T-cell (primary cell): ENCODE data around the gene FBN1. TPM values are rescaled to one million over a fixed set of nuclear protein-coding genes. Genes with fewer than 3 reads are reported as not detected.

Experiments used
- ATAC-seq, 4 experiments: fragments of 200-7000 bp in 3 of 4; fragments of 150-1000 bp in 1 of 4; cut with Tn5 transposase; replicated peaks in 1 of 4; 1 replicate in 3 of 4; 2 replicates in 1 of 4; pipeline ENCODE4 v1.10.0; 2021; ENCODE audit warnings: moderate library complexity in 3 of 4, mild to moderate bottlenecking in 2 of 4, moderate number of reproducible peaks in 1 of 4
- CTCF ChIA-PET, 2 donors: fragments of 300-600 bp; sonication (Branson Sonifier 250); formaldehyde crosslinking; loops; one replicate each; lab custom pipeline; 2022; ENCODE audit warnings: antibody characterized with exemption in 2 of 2; lab: Charles Lee
- POLR2A ChIA-PET, 2 donors: fragments of 300-600 bp; sonication (Branson Sonifier 250); formaldehyde crosslinking; loops; one replicate each; lab custom pipeline; 2022; ENCODE audit warnings: antibody characterized with exemption in 2 of 2; lab: Charles Lee
- DNase-seq, 35 experiments: peaks; one replicate each; pipeline versions ENCODE4 v3.0.0 to v3.0.0-alpha.2; 2013 to 2023
- H3K27ac ChIP-seq: one replicate; pipeline ENCODE4 v1.5.1; 2013; ENCODE audit warnings: low read length
- H3K27me3 ChIP-seq, 2 experiments: replicated peaks in 1 of 2; 1 replicate in 1 of 2; 2 replicates in 1 of 2; pipeline versions ENCODE4 v1.6.1 to v1.7.0; 2013; ENCODE audit warnings: low read length in 1 of 2, mixed read lengths in 1 of 2; ENCODE audit not compliant: control insufficient read depth in 2 of 2, insufficient read depth in 2 of 2; ENCODE audit errors: extremely low read depth in 1 of 2
- H3K36me3 ChIP-seq, 2 donors: 1 replicate in 1 of 2; 2 replicates in 1 of 2; pipeline versions ENCODE4 v1.6.1 to v1.7.0; 2013; ENCODE audit warnings: low read length in 1 of 2; ENCODE audit not compliant: control insufficient read depth in 2 of 2, insufficient read depth in 1 of 2; ENCODE audit errors: extremely low read depth in 1 of 2
- H3K4me1 ChIP-seq, 2 experiments: 1 replicate in 1 of 2; 2 replicates in 1 of 2; pipeline versions ENCODE4 v1.6.1 to v1.7.0; 2013; ENCODE audit warnings: low read length in 2 of 2, mixed read lengths in 1 of 2; ENCODE audit not compliant: insufficient read depth in 2 of 2, control insufficient read depth in 1 of 2; ENCODE audit errors: extremely low read depth in 1 of 2
- H3K4me3 ChIP-seq, 2 donors: 1 replicate in 1 of 2; 2 replicates in 1 of 2; pipeline versions ENCODE4 v1.5.1 to v1.7.0; 2013; ENCODE audit warnings: mild to moderate bottlenecking in 2 of 2, low read length in 1 of 2, moderate library complexity in 1 of 2; ENCODE audit not compliant: control insufficient read depth in 1 of 2; ENCODE audit errors: extremely low read depth in 1 of 2
- H3K9me3 ChIP-seq: 2 replicates; pipeline ENCODE4 v1.7.0; 2013
- H3K27ac Mint-ChIP-seq, 2 donors: one replicate each; pipeline ENCODE4 v1.8.0; 2020 to 2021; ENCODE audit warnings: mild to moderate bottlenecking in 2 of 2, mixed read lengths in 2 of 2
- H3K27me3 Mint-ChIP-seq, 2 donors: one replicate each; pipeline ENCODE4 v1.8.0; 2021 to 2022; ENCODE audit warnings: mixed read lengths in 2 of 2
- H3K36me3 Mint-ChIP-seq: one replicate; pipeline ENCODE4 v1.8.0; 2021; ENCODE audit warnings: mixed read lengths
- H3K4me1 Mint-ChIP-seq, 3 donors: one replicate each; pipeline ENCODE4 v1.8.0; 2020 to 2022; ENCODE audit warnings: mixed read lengths in 3 of 3, mild to moderate bottlenecking in 1 of 3
- H3K4me3 Mint-ChIP-seq, 3 donors: one replicate each; pipeline ENCODE4 v1.8.0; 2020 to 2022; ENCODE audit warnings: mild to moderate bottlenecking in 3 of 3, mixed read lengths in 3 of 3, moderate library complexity in 3 of 3
- H3K9me3 Mint-ChIP-seq, 3 donors: one replicate each; pipeline ENCODE4 v1.8.0; 2020 to 2022; ENCODE audit warnings: mixed read lengths in 3 of 3
- WGBS: methylation state at CpG from one replicate; pipeline ENCODE4 v1.1.5; 2013; ENCODE audit warnings: missing lambda C conversion rate; ENCODE audit not compliant: insufficient coverage; 5-methylcytosine and 5-hydroxymethylcytosine counted together
- total RNA-seq, 35 experiments: library from RNA in 6 of 35; stranded (reverse) in 6 of 35; fragments of 120-200 nt in 1 of 35; gene quantifications; one replicate each; pipeline versions ENCODE4 v1.2.1 to v1.2.4 and lab custom pipeline; 2013 to 2026

The FBN1 gene
- total RNA-seq, 5 donors from 2014 or later (not counting 1 experiment from before 2014, with no cell fraction given): 0.28 to 1.2 (median 0.79) TPM

GRCh38 chr15:48433226-48433886, 212.2 kb downstream of the FBN1 start:
- no peaks in the 10 kb centered on the region for H3K4me1 ChIP-seq
- Mint-ChIP-seq H3K4me1 (no peaks in the 10 kb centered on the region), H3K27ac (no peak overlapping the region), H3K4me3 (no peak overlapping the region), H3K36me3 (no peaks in the 10 kb centered on the region), H3K27me3 (no peaks in the 10 kb centered on the region), H3K9me3 (no peaks in the 10 kb centered on the region)
- H3K27me3 ChIP-seq: no peaks in the 10 kb centered on the region
- ChIA-PET POLR2A (no interaction called here), CTCF (no interaction called here)
- H3K4me3 ChIP-seq: no peak overlapping the region
- H3K27ac ChIP-seq: no peak overlapping the region
- H3K9me3 ChIP-seq: no peaks in the 10 kb centered on the region
- WGBS: 80% methylated on average over 3 of the region's 3 CpGs
- H3K36me3 ChIP-seq: no peaks in the 10 kb centered on the region
- DNase-seq (no peak), ATAC-seq (no peak)

- no peak overlapping the region for H3K4me3 Mint-ChIP-seq
- H3K9me3 Mint-ChIP-seq: no peaks in the 10 kb centered on the region
- no peaks in the 10 kb centered on the region for H3K9me3 ChIP-seq
- H3K36me3 Mint-ChIP-seq: no peaks in the 10 kb centered on the region
- H3K27me3 ChIP-seq: no peaks in the 10 kb centered on the region
- POLR2A ChIA-PET: no interaction called here
- no peak for DNase-seq
- H3K4me3 ChIP-seq: no peak overlapping the region
- H3K27me3 Mint-ChIP-seq: no peaks in the 10 kb centered on the region
- no peaks in the 10 kb centered on the region for H3K4me1 ChIP-seq
- no peak for ATAC-seq
- H3K27ac ChIP-seq: no peak overlapping the region
- no peaks in the 10 kb centered on the region for H3K4me1 Mint-ChIP-seq
- no peaks in the 10 kb centered on the region for H3K36me3 ChIP-seq
- CTCF ChIA-PET: interaction anchor here in 1 of 2 donors (0.6 kb wide), 1 partner anchor 8 kb away, joined by 3 read pairs; no protein-coding TSS in a partner anchor
- 84% methylated on average over 4 of the region's 7 CpGs for WGBS
- H3K27ac Mint-ChIP-seq: no peak overlapping the region
Measured at GRCh38 chr15:48432688-48433087, 212.8 kb downstream of the FBN1 start.

GRCh38 chr15:48427960-48428547, 217.5 kb downstream of the FBN1 start:
- H3K4me3 Mint-ChIP-seq: no peak overlapping the region
- H3K27ac ChIP-seq: no peak overlapping the region
- no peaks in the 10 kb centered on the region for H3K9me3 ChIP-seq
- no peaks in the 10 kb centered on the region for H3K27me3 ChIP-seq
- H3K4me1 Mint-ChIP-seq: no peaks in the 10 kb centered on the region
- WGBS: 0% methylated on average over 1 of the region's 8 CpGs
- no peak for ATAC-seq
- no peaks in the 10 kb centered on the region for H3K4me1 ChIP-seq
- DNase-seq: no peak
- POLR2A ChIA-PET: interaction anchor here in 1 of 2 donors (0.5 kb wide), 1 partner anchor 10 kb away, joined by 4 read pairs; no protein-coding TSS in a partner anchor
- no peak overlapping the region for H3K4me3 ChIP-seq
- CTCF ChIA-PET: no interaction called here
- H3K36me3 ChIP-seq: no peaks in the 10 kb centered on the region
- no peak overlapping the region for H3K27ac Mint-ChIP-seq
- H3K27me3 Mint-ChIP-seq: no peaks in the 10 kb centered on the region
- no peaks in the 10 kb centered on the region for H3K36me3 Mint-ChIP-seq
- no peaks in the 10 kb centered on the region for H3K9me3 Mint-ChIP-seq

- ChIA-PET CTCF (no interaction called here), POLR2A (interaction anchor here in 1 of 2 donors (0.5 kb wide), 1 partner anchor 11 kb away, joined by 4 read pairs; no protein-coding TSS in a partner anchor)
- no peaks in the 10 kb centered on the region for H3K9me3 Mint-ChIP-seq
- no peaks in the 10 kb centered on the region for H3K36me3 ChIP-seq
- H3K4me1 Mint-ChIP-seq: no peaks in the 10 kb centered on the region
- 67% methylated on average over 1 of the region's 6 CpGs for WGBS
- ATAC-seq (no peak), DNase-seq (no peak)
- no peak overlapping the region for H3K27ac Mint-ChIP-seq
- no peak overlapping the region for H3K4me3 ChIP-seq
- H3K27ac ChIP-seq: no peak overlapping the region
- H3K27me3 ChIP-seq: no peaks in the 10 kb centered on the region
- no peaks in the 10 kb centered on the region for H3K9me3 ChIP-seq
- no peaks in the 10 kb centered on the region for H3K27me3 Mint-ChIP-seq
- H3K4me1 ChIP-seq: no peaks in the 10 kb centered on the region
- no peak overlapping the region for H3K4me3 Mint-ChIP-seq
- no peaks in the 10 kb centered on the region for H3K36me3 Mint-ChIP-seq
Measured at GRCh38 chr15:48427479-48427878, 218.0 kb downstream of the FBN1 start.

- Mint-ChIP-seq H3K27ac (no peak overlapping the region), H3K4me3 (no peak overlapping the region), H3K4me1 (no peaks in the 10 kb centered on the region), H3K9me3 (no peaks in the 10 kb centered on the region), H3K36me3 (no peaks in the 10 kb centered on the region), H3K27me3 (no peaks in the 10 kb centered on the region)
- ChIA-PET POLR2A (no interaction called here), CTCF (no interaction called here)
- H3K4me1 ChIP-seq: no peaks in the 10 kb centered on the region
- no peak overlapping the region for H3K4me3 ChIP-seq
- H3K27ac ChIP-seq: no peak overlapping the region
- H3K27me3 ChIP-seq: no peaks in the 10 kb centered on the region
- DNase-seq: no peak
- no CpG with 5 or more reads among the region's 2 CpGs for WGBS
- H3K36me3 ChIP-seq: no peaks in the 10 kb centered on the region
- H3K9me3 ChIP-seq: no peaks in the 10 kb centered on the region
- ATAC-seq: no peak
Measured at GRCh38 chr15:48426941-48427340, 218.6 kb downstream of the FBN1 start.

GRCh38 chr15:48426044-48426443, 219.5 kb downstream of the FBN1 start:
- H3K27me3 ChIP-seq: no peaks in the 10 kb centered on the region
- Mint-ChIP-seq H3K36me3 (no peaks in the 10 kb centered on the region), H3K27me3 (no peaks in the 10 kb centered on the region), H3K9me3 (no peaks in the 10 kb centered on the region), H3K4me1 (no peaks in the 10 kb centered on the region), H3K27ac (no peak overlapping the region), H3K4me3 (no peak overlapping the region)
- ChIA-PET CTCF (no interaction called here), POLR2A (no interaction called here)
- H3K9me3 ChIP-seq: no peaks in the 10 kb centered on the region
- no peaks in the 10 kb centered on the region for H3K4me1 ChIP-seq
- no peak overlapping the region for H3K27ac ChIP-seq
- no peaks in the 10 kb centered on the region for H3K36me3 ChIP-seq
- H3K4me3 ChIP-seq: no peak overlapping the region
- ATAC-seq: no peak
- no peak for DNase-seq
